Measurements from ENCODE around the gene ATG4B. TPM values are rescaled to one million over a fixed set of nuclear protein-coding genes. Genes with fewer than 3 reads are reported as not detected.

ATG4B gene
- total RNA-seq, 2 donors from 2014 or later, result 72.4 to 119 TPM

GRCh38 chr2:241708879-241709278, 71.4 kb downstream of the ATG4B start:
- TF ChIP-seq CTCF (IDR thresholded peaks at IDR 0.05), result no peak
- intact Hi-C loops (cut with DNase I), result loop anchor here (10.0 kb wide), 1 partner anchor 166 kb away; no protein-coding TSS in a partner anchor
- Histone ChIP-seq H3K9ac (ENCODE audit: low read depth in 2 of 2, low read length in 2 of 2) (no peak overlapping the region), H3K4me3 (no peak overlapping the region), H3K27me3 (no peaks in the 10 kb centered on the region), H3K9me3 (no peaks in the 10 kb centered on the region), H3K27ac (no peak overlapping the region), H3K4me1 (no peaks in the 10 kb centered on the region), H3K36me3 (peaks cover 16% of the 10 kb centered on the region)
- no peak for DNase-seq

GRCh38 chr2:241719093-241719492, 81.6 kb downstream of the ATG4B start:
- intact Hi-C loops (cut with DNase I), result no loop called here
- Histone ChIP-seq H3K27me3 (no peaks in the 10 kb centered on the region), H3K9me3 (no peaks in the 10 kb centered on the region), H3K4me1 (no peaks in the 10 kb centered on the region), H3K27ac (no peak overlapping the region), H3K9ac (ENCODE audit: low read depth in 2 of 2, low read length in 2 of 2) (no peak overlapping the region), H3K36me3 (peaks cover 9% of the 10 kb centered on the region), H3K4me3 (no peak overlapping the region)
- DNase-seq, result no peak
- no peak for TF ChIP-seq CTCF (IDR thresholded peaks at IDR 0.05)

- TF ChIP-seq CTCF (IDR thresholded peaks at IDR 0.05), result no peak
- Histone ChIP-seq H3K4me1 (no peaks in the 10 kb centered on the region), H3K36me3 (peaks cover 9% of the 10 kb centered on the region), H3K9me3 (no peaks in the 10 kb centered on the region), H3K9ac (ENCODE audit: low read depth in 2 of 2, low read length in 2 of 2) (no peak overlapping the region), H3K27ac (no peak overlapping the region), H3K4me3 (no peak overlapping the region), H3K27me3 (no peaks in the 10 kb centered on the region)
- DNase-seq, result no peak
- intact Hi-C loops (cut with DNase I), result no loop called here
Observed at GRCh38 chr2:241720099-241720498, 82.6 kb downstream of the ATG4B start.

GRCh38 chr2:241720560-241720959, 83.1 kb downstream of the ATG4B start:
- DNase-seq, result no peak
- Histone ChIP-seq H3K36me3 (peaks cover 9% of the 10 kb centered on the region), H3K27me3 (no peaks in the 10 kb centered on the region), H3K9ac (ENCODE audit: low read depth in 2 of 2, low read length in 2 of 2) (no peak overlapping the region), H3K4me3 (no peak overlapping the region), H3K4me1 (no peaks in the 10 kb centered on the region), H3K9me3 (no peaks in the 10 kb centered on the region), H3K27ac (no peak overlapping the region)
- TF ChIP-seq CTCF (IDR thresholded peaks at IDR 0.05), result no peak
- intact Hi-C loops (cut with DNase I), result no loop called here

GRCh38 chr2:241721852-241722251, 84.4 kb downstream of the ATG4B start:
- intact Hi-C loops (cut with DNase I), result no loop called here
- Histone ChIP-seq H3K9me3 (no peaks in the 10 kb centered on the region), H3K4me3 (no peak overlapping the region), H3K36me3 (peaks cover 9% of the 10 kb centered on the region), H3K27me3 (no peaks in the 10 kb centered on the region), H3K4me1 (no peaks in the 10 kb centered on the region), H3K27ac (no peak overlapping the region), H3K9ac (ENCODE audit: low read depth in 2 of 2, low read length in 2 of 2) (no peak overlapping the region)
- no peak for DNase-seq
- no peak for TF ChIP-seq CTCF (IDR thresholded peaks at IDR 0.05)

Measured in colonic mucosa (tissue), 4 donors.